ENCODE data around the gene TMEM181.

DNA sequence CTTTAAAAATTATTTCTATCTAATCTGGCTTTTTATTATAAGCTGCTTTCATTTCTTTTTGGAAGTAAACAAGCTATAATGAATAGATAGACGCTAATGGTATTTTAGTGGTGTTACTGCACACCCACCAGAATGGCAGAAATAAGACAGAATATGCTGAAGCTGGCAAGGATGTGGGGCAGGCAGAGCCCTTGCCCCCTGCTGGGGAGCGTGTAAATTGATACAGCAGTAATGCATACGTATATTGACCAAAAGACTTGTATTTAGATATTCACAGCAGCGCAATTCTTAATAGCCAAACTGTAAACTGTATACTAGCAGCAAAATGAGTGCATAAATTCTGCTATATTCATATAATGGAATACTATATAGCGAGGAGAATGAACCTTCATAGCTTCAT is 35.3 kb downstream of the TMEM181 start:
- TF ChIP-seq POLR2A (IDR thresholded peaks at IDR 0.05; ENCODE audit: low read depth, low read length), result no peak
- TF ChIP-seq TAF1 (IDR thresholded peaks at IDR 0.05; ENCODE audit: borderline replicate concordance, low read depth, low read length), result no peak
- no peak for TF ChIP-seq POLR2AphosphoS5 (IDR thresholded peaks at IDR 0.05; ENCODE audit: low read depth, low read length)

All from GM12892 (cell line).